Right lobe of liver (tissue), 4 donors: ENCODE results near the gene KCNQ1.

Experiments used
- CTCF ChIP-seq, 4 donors: fragments of 200-600 bp in 3 of 4; fragments of 450-650 bp in 1 of 4; IDR thresholded peaks; one replicate each; pipeline versions ENCODE4 v1.5.1 to v1.8.0; 2016 to 2022; ENCODE audit warnings: antibody characterized with exemption in 4 of 4, mild to moderate bottlenecking in 2 of 4
- POLR2A ChIP-seq: fragments of 450-650 bp; IDR thresholded peaks from one replicate; pipeline ENCODE4 v1.6.1; 2017; ENCODE audit warnings: antibody characterized with exemption, mild to moderate bottlenecking
- donor health status: DM: no; HTN: no; CAD: no.
- donor health status: DM: no; HTN: no; CAD: no.
- donor health status: DM: no; HTN: yes; CAD: no.

GRCh38 chr11:2844116-2844842 is 399.5 kb downstream of the KCNQ1 start:
- TF ChIP-seq CTCF (IDR thresholded peaks at IDR 0.05): no peak
- no peak for TF ChIP-seq POLR2A
